Measurements from ENCODE around the gene ABCF1. TPM values are rescaled to one million over a fixed set of nuclear protein-coding genes. Genes with fewer than 3 reads are reported as not detected.

Gene ABCF1
- total RNA-seq, 1 experiment from 2014 or later, result 94.9 TPM

DNA sequence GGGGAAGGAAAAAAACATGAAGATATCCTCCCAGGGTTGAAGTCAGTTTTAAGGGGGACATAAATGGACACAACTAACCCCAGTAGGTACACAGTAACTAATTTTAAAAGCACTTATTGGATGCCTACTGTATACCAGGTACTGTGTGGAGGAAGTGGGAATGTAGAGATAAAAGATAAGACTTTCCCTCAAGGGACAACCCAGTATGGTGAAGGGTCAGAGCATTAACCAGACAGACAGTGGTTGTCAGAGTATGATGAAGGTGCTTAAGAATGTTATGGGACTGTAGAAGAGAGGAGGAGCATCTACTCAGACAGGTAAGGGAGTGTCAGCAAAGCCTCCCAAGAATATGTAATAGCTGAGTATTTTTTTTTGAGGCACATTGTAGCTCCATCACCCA lies 906 bp downstream of the ABCF1 start:
- DNase-seq (ENCODE audit: low read depth, low spot score), result no peak
- in situ Hi-C loops (cut with HindIII; ENCODE audit: low pct_unique_long_range_greater_than_20kb, low sequenced_read_pairs), result no loop called here
- Histone ChIP-seq H3K27me3 (ENCODE audit: control insufficient read depth, insufficient read depth, low read length) (no peaks in the 10 kb centered on the region), H3K9me3 (ENCODE audit: control insufficient read depth, insufficient read depth, low read depth, low read length) (no peaks in the 10 kb centered on the region), H3K4me3 (ENCODE audit: low read depth in 2 of 2, low read length in 2 of 2) (peak overlapping the region; percentile 88 to 97), H3K36me3 (ENCODE audit: control insufficient read depth, insufficient read depth, low read length) (peaks cover 6% of the 10 kb centered on the region), H3K4me1 (ENCODE audit: control insufficient read depth, insufficient read depth, low read length) (peaks cover 24% of the 10 kb centered on the region), H3K27ac (ENCODE audit: low read length) (peak overlapping the region; percentile 95)
- ATAC-seq, result no peak
- POLR2A ChIA-PET, result interaction anchor here (0.6 kb wide), 2 partner anchors 14 to 16 kb away, joined by 3 to 4 read pairs; no protein-coding TSS in a partner anchor
- intact Hi-C loops (cut with micrococcal nuclease; ENCODE audit: unreplicated experiment), result no loop called here
- BruUV-seq (replicated peaks), result no TSS peak
- CTCF ChIA-PET, result no interaction called here
- TF ChIP-seq CTCF (IDR thresholded peaks at IDR 0.05) (no peak), TCF7L2 (IDR thresholded peaks at IDR 0.05; ENCODE audit: low read depth, low read length) (no peak), POLR2AphosphoS5 (IDR thresholded peaks at IDR 0.05; ENCODE audit: low read depth, low read length) (no peak), SIN3A (IDR thresholded peaks at IDR 0.05; ENCODE audit: borderline replicate concordance, insufficient read depth, low read depth, low read length) (no peak)
- TF ChIP-seq, protein P1, sequence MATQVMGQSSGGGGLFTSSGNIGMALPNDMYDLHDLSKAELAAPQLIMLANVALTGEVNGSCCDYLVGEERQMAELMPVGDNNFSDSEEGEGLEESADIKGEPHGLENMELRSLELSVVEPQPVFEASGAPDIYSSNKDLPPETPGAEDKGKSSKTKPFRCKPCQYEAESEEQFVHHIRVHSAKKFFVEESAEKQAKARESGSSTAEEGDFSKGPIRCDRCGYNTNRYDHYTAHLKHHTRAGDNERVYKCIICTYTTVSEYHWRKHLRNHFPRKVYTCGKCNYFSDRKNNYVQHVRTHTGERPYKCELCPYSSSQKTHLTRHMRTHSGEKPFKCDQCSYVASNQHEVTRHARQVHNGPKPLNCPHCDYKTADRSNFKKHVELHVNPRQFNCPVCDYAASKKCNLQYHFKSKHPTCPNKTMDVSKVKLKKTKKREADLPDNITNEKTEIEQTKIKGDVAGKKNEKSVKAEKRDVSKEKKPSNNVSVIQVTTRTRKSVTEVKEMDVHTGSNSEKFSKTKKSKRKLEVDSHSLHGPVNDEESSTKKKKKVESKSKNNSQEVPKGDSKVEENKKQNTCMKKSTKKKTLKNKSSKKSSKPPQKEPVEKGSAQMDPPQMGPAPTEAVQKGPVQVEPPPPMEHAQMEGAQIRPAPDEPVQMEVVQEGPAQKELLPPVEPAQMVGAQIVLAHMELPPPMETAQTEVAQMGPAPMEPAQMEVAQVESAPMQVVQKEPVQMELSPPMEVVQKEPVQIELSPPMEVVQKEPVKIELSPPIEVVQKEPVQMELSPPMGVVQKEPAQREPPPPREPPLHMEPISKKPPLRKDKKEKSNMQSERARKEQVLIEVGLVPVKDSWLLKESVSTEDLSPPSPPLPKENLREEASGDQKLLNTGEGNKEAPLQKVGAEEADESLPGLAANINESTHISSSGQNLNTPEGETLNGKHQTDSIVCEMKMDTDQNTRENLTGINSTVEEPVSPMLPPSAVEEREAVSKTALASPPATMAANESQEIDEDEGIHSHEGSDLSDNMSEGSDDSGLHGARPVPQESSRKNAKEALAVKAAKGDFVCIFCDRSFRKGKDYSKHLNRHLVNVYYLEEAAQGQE (IDR thresholded peaks at IDR 0.05; ENCODE audit: insufficient read depth in 1 of 2, low read depth in 2 of 2, low read length in 1 of 2), result no peak

DNA sequence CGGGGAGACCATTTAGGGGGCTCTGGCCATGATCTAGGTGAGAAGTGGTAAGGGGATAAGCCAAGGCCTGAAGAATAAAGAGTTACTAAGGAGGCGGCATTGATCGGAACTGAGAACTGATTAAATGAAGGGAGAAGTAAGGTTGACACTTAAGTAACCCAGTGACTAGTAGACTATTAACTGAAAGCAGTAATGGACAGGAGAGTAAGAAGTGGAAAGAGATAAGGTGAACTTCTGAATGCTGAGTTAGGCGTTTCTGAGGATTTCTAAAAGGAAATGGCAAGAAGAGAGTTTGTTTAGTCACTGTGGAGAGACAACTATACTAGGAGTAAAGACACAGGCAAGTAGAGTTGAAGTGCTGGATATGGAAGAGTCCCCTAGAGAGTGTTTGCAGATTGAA lies 1.9 kb downstream of the ABCF1 start:
- Histone ChIP-seq H3K27ac (ENCODE audit: low read length) (no peak overlapping the region), H3K9me3 (ENCODE audit: control insufficient read depth, insufficient read depth, low read depth, low read length) (no peaks in the 10 kb centered on the region), H3K27me3 (ENCODE audit: control insufficient read depth, insufficient read depth, low read length) (no peaks in the 10 kb centered on the region), H3K4me3 (ENCODE audit: low read depth in 2 of 2, low read length in 2 of 2) (no peak overlapping the region), H3K36me3 (ENCODE audit: control insufficient read depth, insufficient read depth, low read length) (peaks cover 12% of the 10 kb centered on the region), H3K4me1 (ENCODE audit: control insufficient read depth, insufficient read depth, low read length) (peaks cover 24% of the 10 kb centered on the region)
- CTCF ChIA-PET, result no interaction called here
- ATAC-seq, result no peak
- in situ Hi-C loops (cut with HindIII; ENCODE audit: low pct_unique_long_range_greater_than_20kb, low sequenced_read_pairs), result no loop called here
- intact Hi-C loops (cut with micrococcal nuclease; ENCODE audit: unreplicated experiment), result no loop called here
- BruUV-seq (replicated peaks), result no TSS peak
- DNase-seq (ENCODE audit: low read depth, low spot score), result no peak
- TF ChIP-seq TCF7L2 (IDR thresholded peaks at IDR 0.05; ENCODE audit: low read depth, low read length), result no peak
- no peak for TF ChIP-seq POLR2AphosphoS5 (IDR thresholded peaks at IDR 0.05; ENCODE audit: low read depth, low read length)
- TF ChIP-seq CTCF (IDR thresholded peaks at IDR 0.05), result no peak
- no peak for TF ChIP-seq SIN3A (IDR thresholded peaks at IDR 0.05; ENCODE audit: borderline replicate concordance, insufficient read depth, low read depth, low read length)
- TF ChIP-seq, protein P1 (IDR thresholded peaks at IDR 0.05; ENCODE audit: insufficient read depth in 1 of 2, low read depth in 2 of 2, low read length in 1 of 2), result no peak
- POLR2A ChIA-PET, result no interaction called here
